Effector CD4-positive, alpha-beta T cell (primary cell): ENCODE measurements around the gene AVP.

ENCODE experiments used
- DNase-seq: peaks from one replicate; pipeline ENCODE4 v3.0.0-alpha.2; 2020

Gene AVP

DNA sequence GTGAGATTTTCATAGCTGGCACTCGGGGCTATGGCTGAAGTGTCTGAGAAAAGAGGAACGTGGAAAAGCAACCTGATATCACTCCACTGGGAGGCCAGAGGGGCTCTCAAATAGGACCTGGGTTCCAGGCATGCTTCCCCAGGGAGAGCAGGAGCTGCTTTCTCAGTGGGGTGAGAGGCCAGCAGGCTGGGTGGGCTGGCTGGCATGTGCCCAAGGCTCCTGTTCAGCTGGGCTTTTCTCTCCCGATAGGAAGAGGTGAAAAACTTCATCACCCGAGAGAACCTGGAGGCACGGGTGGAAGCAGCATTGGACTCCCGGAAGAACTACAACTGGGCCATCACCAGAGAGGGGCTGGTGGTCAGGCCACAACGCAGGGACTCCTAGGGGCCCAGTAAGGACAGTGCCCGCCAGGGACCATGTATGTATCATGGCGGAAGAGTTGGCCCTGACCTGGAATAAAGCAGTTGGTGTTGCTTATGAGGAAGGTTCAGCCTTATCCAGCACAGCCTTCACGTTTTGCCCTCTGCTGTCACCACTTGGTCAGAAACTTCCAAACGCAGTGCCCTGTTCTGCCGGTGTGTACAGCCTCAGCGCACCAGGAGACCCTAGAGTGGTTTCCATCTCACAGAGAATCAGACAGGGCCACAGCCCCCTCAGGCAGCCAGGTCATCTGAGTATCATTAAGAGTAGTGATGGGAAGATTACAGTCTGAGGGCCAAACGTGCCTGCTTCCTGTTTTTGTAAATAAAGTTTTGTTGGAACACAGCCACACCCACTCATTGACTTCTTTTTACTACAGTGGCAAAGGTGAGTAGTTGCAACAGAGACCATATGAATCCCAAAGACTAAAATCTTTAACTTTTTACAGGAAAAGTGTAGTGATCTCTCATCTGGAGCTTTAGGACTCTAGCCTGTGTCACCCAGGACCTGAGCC is 36.8 kb downstream of the AVP start:
- no peak for DNase-seq

DNA sequence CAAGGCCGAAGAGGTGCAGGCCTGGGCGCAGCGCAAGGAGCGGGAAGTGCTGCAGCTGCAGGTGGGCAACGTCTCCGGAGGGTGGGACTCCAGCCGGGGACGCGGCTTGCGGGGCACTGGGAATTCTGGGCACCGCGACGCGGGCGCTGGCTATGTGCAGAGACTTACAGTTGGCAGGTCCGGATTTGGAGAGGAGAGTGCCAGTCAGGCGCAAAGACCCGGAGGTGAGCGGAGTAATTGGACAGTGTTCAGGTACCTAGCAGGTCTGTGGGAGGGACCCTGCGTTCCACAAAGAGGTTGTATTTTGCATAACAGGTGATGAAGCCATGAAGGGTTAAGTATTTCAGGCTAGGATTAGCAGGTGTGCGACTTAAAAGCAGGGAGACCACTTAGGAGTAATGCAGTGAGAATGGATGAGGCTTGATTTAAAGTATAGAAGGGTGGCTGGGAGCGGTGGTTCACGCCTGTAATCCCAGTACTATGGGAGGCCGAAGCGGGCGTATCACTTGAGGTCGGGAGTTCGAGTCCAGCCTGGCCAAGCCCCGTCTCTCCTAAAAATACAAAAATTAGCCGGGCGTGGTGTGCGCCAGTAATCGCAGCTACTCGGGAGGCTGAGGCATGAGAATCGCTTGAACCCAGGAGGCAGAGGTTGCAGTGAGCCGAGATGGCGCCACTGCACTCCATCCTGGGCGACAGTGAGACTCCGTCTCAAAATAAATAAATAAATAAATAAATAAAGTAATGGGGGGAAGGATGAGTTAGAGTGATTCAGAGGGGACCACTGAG is 37.7 kb downstream of the AVP start:
- DNase-seq: no peak

DNA sequence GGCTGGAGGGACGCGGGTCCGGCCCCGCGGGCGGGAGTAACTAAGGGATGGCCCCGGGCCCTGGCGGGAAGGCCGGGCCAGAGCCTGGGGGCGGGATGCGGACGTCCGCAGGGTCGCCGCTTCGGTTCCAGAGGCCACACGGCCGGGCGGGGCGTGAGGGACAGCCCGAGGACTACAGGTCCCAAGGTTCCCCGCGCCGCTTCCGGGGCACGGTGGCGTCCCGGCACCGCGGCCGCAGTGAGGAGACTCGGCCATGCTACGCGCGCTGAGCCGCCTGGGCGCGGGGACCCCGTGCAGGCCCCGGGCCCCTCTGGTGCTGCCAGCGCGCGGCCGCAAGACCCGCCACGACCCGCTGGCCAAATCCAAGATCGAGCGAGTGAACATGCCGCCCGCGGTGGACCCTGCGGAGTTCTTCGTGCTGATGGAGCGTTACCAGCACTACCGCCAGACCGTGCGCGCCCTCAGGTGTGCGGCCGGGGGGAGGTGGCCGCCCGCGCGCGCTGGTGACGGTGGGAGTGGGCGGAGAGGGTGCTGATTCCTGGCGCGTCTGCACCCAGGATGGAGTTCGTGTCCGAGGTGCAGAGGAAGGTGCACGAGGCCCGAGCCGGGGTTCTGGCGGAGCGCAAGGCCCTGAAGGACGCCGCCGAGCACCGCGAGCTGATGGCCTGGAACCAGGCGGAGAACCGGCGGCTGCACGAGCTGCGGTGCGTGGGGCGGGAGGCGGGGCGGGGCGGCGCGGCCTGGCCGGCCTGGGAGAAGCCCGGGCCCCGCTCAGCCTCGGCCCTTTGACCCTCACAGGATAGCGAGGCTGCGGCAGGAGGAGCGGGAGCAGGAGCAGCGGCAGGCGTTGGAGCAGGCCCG is 38.5 kb downstream of the AVP start, which contains the start of gene MRPS26:
TSS of gene MRPS26 (plus strand) at position 237 of the 861 bp plus-strand sequence. CDS start at position 254, 17 bp downstream.
- peak; percentile 65 for DNase-seq

DNA sequence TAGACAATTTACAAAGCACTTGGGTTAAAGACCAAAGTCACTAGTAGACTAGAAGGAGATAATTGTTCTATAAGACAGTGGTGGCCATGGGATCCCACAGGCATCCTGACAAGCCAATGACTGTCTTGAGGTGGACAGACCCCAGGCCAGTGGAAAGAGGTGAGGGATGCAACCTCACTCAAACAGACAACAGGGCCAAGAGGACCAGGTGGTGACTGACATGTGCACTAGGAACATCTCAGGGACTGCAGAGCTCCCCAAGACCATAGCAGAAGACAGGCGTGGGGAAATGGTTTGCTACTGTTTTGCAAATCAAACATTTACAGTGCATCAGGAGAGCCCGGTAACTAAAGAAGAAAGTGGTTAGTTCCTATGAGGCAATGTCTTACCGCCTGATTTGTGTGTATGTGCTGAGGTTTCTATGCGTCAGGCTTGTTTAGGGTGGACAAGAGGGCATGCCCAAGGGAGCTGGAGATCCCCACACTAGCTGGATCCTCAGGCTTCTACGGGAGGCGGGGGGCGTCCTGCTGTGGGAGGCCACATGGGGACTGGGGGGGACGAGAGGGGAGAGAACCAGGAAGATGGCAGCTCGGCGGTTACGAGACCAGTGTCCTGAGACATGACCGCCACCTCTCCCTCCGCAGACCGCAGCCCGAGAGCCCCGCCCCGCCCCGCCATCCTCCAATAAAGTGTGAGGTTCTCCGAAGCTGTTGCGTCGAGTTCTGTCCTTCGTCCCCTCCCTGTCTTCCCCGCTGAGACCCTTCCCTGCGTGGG is 39.3 kb downstream of the AVP start:
- DNase-seq: no peak

DNA sequence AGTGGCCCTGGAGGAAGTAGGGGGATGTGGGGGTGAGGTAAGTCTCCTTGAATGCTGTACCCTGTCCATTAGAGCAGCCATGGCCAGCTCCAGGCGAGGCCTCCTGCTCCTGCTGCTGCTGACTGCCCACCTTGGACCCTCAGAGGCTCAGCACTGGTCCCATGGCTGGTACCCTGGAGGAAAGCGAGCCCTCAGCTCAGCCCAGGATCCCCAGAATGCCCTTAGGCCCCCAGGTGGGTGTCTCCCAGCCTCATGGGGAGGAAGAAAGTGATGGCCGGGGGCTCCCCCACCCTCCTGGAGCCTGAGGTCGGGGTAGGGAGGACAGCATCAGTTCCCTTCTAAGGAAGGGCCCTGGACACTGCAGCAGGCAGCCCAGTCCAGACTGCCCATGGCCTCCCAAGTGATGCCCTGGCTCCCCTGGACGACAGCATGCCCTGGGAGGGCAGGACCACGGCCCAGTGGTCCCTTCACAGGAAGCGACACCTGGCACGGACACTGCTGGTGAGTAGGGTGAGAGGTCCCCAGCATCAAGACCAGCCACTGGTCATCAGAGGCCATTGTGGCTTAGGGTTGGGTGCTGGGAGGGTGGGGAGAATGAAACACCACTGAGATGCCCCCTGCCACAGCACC is 40.1 kb downstream of the AVP start:
- DNase-seq: no peak

DNA sequence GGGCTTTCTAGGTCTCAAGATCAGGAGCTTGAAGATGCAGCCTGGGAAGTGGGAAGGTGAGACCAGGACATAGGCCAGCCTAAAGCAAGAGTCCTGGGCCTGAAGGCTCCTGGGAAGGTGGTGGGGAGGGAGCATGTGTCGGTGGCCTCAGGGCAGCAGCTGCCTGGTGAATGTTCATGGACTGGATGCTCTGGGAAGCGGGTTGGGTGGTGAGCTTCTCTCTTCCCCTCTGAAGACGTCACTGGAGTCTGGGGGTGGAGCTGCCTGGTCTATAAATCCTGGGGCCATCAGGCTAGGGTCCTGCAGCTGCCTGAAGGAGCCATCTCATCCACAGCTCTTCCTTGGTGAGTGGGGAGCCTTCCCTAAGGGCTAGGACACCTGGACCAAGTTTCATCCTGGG is 41.2 kb downstream of the AVP start, which contains the start of gene GNRH2:
TSS of gene GNRH2 (plus strand) at position 301 of the 400 bp plus-strand sequence. CDS start 793 bp downstream, outside the sequence.
- no peak for DNase-seq

DNA sequence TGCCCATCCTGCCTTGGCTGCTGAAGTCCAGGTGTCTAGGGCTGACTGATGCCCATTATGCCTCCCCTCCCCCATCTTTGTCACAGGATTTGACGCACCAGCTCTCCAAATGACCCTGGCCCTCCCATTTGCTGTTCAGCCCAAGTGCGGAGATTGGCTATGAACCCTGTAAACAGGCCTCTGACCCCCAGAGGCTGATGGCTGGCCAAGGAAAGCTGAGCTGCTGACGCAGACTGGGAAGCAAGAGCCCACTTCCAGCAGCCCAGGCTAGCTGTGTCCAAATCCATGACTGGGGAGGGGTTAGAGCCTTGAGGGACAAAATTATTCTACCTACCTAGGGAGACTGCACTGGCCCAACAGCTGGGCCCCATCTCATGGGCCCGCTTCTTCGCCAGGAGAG is 41.9 kb downstream of the AVP start:
- no peak for DNase-seq

DNA sequence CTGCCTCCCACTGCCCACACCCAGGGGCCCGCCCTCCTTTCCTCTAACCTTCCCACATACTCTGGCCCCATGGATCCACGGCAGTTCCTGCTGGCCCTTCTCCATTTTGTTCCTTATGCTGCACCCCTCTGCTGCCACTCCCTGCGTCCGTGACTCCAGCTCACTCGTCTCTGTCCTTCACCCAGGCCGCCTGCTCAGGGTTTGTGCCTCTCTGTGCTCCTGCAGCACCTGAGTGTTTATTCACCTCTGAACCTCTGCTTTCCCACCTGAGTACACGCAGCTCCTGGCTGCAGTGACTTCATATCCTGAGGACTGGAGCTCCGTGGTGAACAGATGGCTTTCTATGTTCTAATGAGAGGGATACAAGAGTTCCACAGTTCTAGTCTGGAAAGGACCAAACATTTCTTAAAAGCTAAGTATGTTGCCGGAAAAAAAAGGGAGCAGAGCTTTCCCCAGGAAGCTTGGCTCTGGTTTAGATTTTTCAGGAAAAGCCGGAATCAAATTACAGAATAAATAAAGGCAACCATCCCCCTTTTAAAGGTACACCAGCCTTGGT is 42.6 kb downstream of the AVP start:
- no peak for DNase-seq

DNA sequence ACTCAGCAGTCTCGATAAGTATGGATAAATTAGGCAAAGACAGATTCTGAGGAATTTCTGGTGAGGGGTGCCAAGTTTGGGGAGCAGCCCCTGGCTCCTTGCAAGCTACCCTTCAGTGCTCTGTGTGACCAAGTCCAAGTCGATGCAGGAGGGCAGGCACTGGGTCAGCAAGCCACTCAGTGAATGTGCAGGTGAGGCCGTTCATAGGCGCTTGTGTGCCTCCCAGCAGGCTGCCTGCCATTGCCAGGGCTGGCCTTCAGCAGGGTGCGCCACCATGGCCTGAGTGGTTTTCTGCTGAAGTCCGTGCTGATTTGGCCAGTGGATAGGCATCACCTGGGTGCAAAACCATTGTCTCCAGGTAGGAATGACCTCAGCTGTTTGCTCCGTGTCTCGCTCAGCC is 44.4 kb downstream of the AVP start:
- no peak for DNase-seq

DNA sequence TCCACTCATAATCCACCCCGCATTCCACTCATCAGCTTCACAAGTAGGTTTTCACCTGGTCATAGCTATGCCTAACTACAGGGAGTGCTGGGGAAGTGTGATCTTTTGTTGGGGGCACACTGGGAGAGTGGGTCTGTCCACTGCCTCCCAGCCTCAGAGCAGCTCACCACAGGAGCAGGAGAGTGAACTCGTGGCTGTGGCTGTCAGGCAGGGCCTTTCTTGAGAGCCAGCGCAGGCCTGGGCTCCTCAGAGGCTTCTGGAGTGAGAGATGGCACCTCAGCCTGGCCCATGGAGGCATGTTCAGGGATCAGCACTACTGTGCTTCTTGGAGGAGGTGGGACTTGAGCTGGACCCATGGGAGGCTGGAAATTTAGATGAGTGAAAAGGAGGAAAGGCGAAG is 45.1 kb downstream of the AVP start:
- no peak for DNase-seq

DNA sequence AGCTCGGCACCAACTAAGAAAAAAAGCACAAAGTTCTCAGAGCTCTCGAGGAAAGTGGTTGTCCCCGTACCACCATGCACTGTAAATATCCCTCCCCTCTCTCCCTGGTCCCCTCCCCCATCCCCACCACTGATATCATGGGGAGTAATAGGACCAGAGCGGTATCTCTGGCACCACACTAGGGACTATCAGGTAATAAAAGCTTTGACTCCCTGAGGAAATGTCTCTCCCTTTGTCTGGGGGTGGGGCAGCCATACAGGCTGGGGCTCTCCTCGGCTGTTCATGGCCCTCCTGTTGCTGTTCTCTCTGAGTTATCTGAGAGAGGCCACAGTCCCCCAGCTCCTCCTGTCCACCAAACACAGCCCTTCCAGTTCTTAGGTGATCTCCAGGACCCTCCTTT is 46.1 kb downstream of the AVP start:
- no peak for DNase-seq

DNA sequence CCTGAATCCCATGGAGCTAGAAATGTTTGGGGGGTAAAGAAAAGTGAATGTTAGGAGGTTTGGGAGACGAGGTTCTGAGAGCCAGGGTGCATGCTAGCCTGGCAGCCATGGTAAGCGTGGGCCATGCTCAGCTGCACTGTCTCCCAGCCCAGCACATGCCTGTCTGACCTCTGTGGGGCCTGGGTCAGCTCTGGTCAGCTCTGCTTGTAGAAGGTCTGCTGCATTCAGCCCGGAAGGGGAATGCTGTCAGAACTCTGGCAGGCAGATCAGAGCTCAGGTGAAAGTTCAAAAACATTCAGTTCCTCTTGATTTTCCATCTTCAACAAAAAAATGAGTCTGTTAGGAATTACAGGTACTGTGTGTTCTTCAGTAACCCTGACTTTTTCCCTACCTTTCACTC is 46.9 kb downstream of the AVP start:
- DNase-seq: no peak

DNA sequence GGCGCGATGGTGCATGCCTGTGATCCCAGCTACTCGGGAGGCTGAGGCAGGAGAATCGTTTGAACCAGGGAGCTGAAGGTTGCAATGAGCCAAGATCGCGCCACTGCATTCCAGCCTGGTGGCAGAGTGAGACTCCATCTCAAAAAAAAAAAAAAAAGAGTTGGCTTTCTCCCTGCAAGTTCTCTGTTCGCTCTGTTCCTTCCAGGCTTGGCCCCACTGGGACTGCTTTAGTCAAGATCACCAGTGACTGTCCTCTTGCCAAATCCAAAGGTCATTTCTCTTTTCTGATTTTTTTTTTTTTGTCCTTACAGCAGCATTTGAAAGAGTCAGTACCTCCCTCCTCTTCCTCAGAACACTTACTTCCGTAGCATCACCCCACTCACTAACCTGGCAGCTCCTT is 51.9 kb downstream of the AVP start:
- DNase-seq: no peak
